ENCODE measurements around the gene SPTA1. TPM values are rescaled to one million over a fixed set of nuclear protein-coding genes. Genes with fewer than 3 reads are reported as not detected.

The SPTA1 gene
- total RNA-seq, 1 experiment from 2014 or later: 0.06 TPM

- DNase-seq (ENCODE audit: low read depth): no peak
Observed at GRCh38 chr1:158685085-158685484, 1.4 kb downstream of the SPTA1 start.

- no peak for DNase-seq (ENCODE audit: low read depth)
Observed at GRCh38 chr1:158681606-158682005, 4.9 kb downstream of the SPTA1 start.

- no peak for DNase-seq (ENCODE audit: low read depth)
Observed at GRCh38 chr1:158679289-158679688, 7.2 kb downstream of the SPTA1 start.

- peak; percentile 17 for DNase-seq (ENCODE audit: low read depth)
Observed at GRCh38 chr1:158675563-158676323, 10.8 kb downstream of the SPTA1 start.

- no peak for DNase-seq (ENCODE audit: low read depth)
Observed at GRCh38 chr1:158674302-158674701, 12.2 kb downstream of the SPTA1 start.

GRCh38 chr1:158666037-158666436 lies 20.5 kb downstream of the SPTA1 start:
- DNase-seq (ENCODE audit: low read depth): no peak

- peak; percentile 10 for DNase-seq (ENCODE audit: low read depth)
Observed at GRCh38 chr1:158654571-158654970, 31.9 kb downstream of the SPTA1 start.

- DNase-seq (ENCODE audit: low read depth): no peak
Observed at GRCh38 chr1:158654086-158654485, 32.4 kb downstream of the SPTA1 start.

GRCh38 chr1:158652721-158653334 lies 33.7 kb downstream of the SPTA1 start:
- peak; percentile 10 for DNase-seq (ENCODE audit: low read depth)

GRCh38 chr1:158649052-158649451 lies 37.5 kb downstream of the SPTA1 start:
- DNase-seq (ENCODE audit: low read depth): no peak

GRCh38 chr1:158646465-158646864 lies 40.0 kb downstream of the SPTA1 start:
- no peak for DNase-seq (ENCODE audit: low read depth)

- DNase-seq (ENCODE audit: low read depth): no peak
Observed at GRCh38 chr1:158644449-158644848, 42.1 kb downstream of the SPTA1 start.

GRCh38 chr1:158638904-158639303 lies 47.6 kb downstream of the SPTA1 start:
- DNase-seq (ENCODE audit: low read depth): no peak

GRCh38 chr1:158638146-158638545 lies 48.4 kb downstream of the SPTA1 start:
- DNase-seq (ENCODE audit: low read depth): no peak

GRCh38 chr1:158613764-158614163 lies 72.8 kb downstream of the SPTA1 start:
- no peak for DNase-seq (ENCODE audit: low read depth)

- DNase-seq (ENCODE audit: low read depth): no peak
Observed at GRCh38 chr1:158611916-158612315, 74.6 kb downstream of the SPTA1 start.

- no peak for DNase-seq (ENCODE audit: low read depth)
Observed at GRCh38 chr1:158607296-158607695, 79.2 kb downstream of the SPTA1 start.

GRCh38 chr1:158604968-158605367 lies 81.5 kb downstream of the SPTA1 start, which contains the start of gene OR10Z1:
OR10Z1 (plus strand) TSS chr1:158605268; CDS start chr1:158606439, 1,171 bp downstream.
- DNase-seq (ENCODE audit: low read depth): no peak

GRCh38 chr1:158600735-158601134 lies 85.8 kb downstream of the SPTA1 start:
- no peak for DNase-seq (ENCODE audit: low read depth)

GRCh38 chr1:158586942-158587341 lies 99.6 kb downstream of the SPTA1 start:
- no peak for DNase-seq (ENCODE audit: low read depth)

- DNase-seq (ENCODE audit: low read depth): no peak
Observed at GRCh38 chr1:158583962-158584361, 102.6 kb downstream of the SPTA1 start.

GRCh38 chr1:158579733-158580132 lies 106.8 kb downstream of the SPTA1 start, which contains the start of gene OR10X1:
OR10X1 (minus strand) TSS chr1:158579899; CDS start chr1:158579899, 0 bp downstream.
- no peak for DNase-seq (ENCODE audit: low read depth)

- DNase-seq (ENCODE audit: low read depth): no peak
Observed at GRCh38 chr1:158577561-158577960, 109.0 kb downstream of the SPTA1 start.

Data from Daoy (cell line).